ENCODE data around the gene BACH1. TPM values are rescaled to one million over a fixed set of nuclear protein-coding genes. Genes with fewer than 3 reads are reported as not detected.

The BACH1 gene
- total and polyA plus RNA-seq, 2 of the 8 experiments (the other 6 are each of a cell fraction or from before 2014, with no cell fraction given): 6.9 to 50.7 TPM

DNA sequence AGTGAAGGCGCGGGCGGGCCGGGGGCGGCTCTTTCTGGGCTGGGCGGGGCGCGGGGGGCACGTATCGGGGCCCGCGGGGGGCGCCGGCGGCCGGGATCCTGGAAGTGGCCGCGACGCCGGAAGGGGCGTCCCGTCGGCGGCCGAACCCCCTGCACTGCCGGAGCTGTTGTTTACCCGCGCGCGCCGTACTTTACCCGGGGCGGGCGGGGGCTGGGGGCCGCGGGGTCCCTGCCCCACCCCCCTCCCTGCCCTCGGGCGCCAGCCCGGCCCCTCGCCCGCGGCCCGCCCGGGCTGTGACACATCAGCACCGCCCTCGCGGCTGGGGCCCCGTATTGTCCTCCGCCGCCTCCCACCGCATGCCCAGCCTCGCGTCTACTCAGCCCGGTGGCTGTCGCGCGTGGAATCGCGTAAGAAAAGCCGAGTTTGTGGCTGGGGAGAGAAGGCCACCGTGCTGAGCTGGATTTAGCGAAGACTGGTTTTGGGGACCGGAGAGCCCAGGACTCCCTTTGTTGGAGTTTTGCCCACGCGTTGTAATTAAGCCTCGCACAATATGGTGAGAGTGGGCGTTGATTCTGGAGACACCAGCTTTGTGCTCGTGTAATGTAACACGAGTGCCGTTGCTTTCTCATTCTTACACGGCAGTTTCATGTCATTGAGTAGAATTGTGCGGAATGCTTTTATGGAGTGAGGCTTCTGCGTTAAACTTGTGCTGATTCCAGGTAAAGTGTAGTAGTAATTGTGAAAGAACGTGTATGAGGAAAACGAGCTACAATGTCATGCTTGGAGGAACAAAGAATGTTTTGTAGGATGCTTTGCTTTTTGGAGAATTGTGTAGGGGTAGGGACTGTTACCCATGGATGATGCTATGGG lies 559 bp downstream of the BACH1 start (continued):
- TF ChIP-seq SP2 (IDR thresholded peaks at IDR 0.05; ENCODE audit: low read length) (no peak), BCL11A (IDR thresholded peaks at IDR 0.05; ENCODE audit: low read depth in 2 of 2, low read length in 2 of 2) (no peak), RFX5 (IDR thresholded peaks at IDR 0.05; ENCODE audit: borderline replicate concordance, low read depth, low read length) (no peak), RNF2 (IDR thresholded peaks at IDR 0.05; ENCODE audit: borderline replicate concordance, low read depth, low read length, missing control alignments, poor library complexity, severe bottlenecking) (no peak), HDAC6 (IDR thresholded peaks at IDR 0.05; ENCODE audit: low read depth, low read length) (no peak), NRF1 (IDR thresholded peaks at IDR 0.05; ENCODE audit: low read depth, low read length) (no peak), TBP (IDR thresholded peaks at IDR 0.05; ENCODE audit: low read depth, low read length) (no peak), ZNF274 (IDR thresholded peaks at IDR 0.05; ENCODE audit: borderline replicate concordance, extremely low read depth, low read length) (no peak), MAFK (IDR thresholded peaks at IDR 0.05; ENCODE audit: low read depth, low read length) (no peak), PHF8 (conservative IDR thresholded peaks at IDR 0.05; ENCODE audit: low read depth, low read length) (peak; percentile 54), CHD1 (IDR thresholded peaks at IDR 0.05; ENCODE audit: low read depth, low read length) (no peak; the same call in 1 of the 2 replicates), CTBP2 (IDR thresholded peaks at IDR 0.05; ENCODE audit: borderline replicate concordance, insufficient read depth, insufficient read length, low read length) (no peak), JUND (IDR thresholded peaks at IDR 0.05; ENCODE audit: low read length) (no peak), TCF12 (IDR thresholded peaks at IDR 0.05; ENCODE audit: low read depth, low read length) (no peak), TAF7 (optimal IDR thresholded peaks at IDR 0.05; ENCODE audit: borderline replicate concordance, low read depth, low read length) (no peak), KDM5A (IDR thresholded peaks at IDR 0.05; ENCODE audit: low read length) (no peak), SIN3A (conservative IDR thresholded peaks at IDR 0.05 in 1 of 2, IDR thresholded peaks at IDR 0.05 in 1 of 2; ENCODE audit: low read depth in 1 of 2, low read length in 2 of 2) (no peak; a peak in 1 of 4 replicates), SP4 (IDR thresholded peaks at IDR 0.05; ENCODE audit: low read length) (no peak), JUN (IDR thresholded peaks at IDR 0.05; ENCODE audit: low read depth, low read length) (no peak)
- TF ChIP-seq, protein P1, sequence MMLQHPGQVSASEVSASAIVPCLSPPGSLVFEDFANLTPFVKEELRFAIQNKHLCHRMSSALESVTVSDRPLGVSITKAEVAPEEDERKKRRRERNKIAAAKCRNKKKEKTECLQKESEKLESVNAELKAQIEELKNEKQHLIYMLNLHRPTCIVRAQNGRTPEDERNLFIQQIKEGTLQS (IDR thresholded peaks at IDR 0.05; ENCODE audit: insufficient read depth, low read depth, low read length): no peak
- TF ChIP-seq, protein P2, sequence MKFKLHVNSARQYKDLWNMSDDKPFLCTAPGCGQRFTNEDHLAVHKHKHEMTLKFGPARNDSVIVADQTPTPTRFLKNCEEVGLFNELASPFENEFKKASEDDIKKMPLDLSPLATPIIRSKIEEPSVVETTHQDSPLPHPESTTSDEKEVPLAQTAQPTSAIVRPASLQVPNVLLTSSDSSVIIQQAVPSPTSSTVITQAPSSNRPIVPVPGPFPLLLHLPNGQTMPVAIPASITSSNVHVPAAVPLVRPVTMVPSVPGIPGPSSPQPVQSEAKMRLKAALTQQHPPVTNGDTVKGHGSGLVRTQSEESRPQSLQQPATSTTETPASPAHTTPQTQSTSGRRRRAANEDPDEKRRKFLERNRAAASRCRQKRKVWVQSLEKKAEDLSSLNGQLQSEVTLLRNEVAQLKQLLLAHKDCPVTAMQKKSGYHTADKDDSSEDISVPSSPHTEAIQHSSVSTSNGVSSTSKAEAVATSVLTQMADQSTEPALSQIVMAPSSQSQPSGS (IDR thresholded peaks at IDR 0.05; ENCODE audit: low read length): no peak

Data from H1 (cell line).